Testis (tissue), 3 donors: ENCODE data around the gene FAM78B. TPM values are rescaled to one million over a fixed set of nuclear protein-coding genes. Genes with fewer than 3 reads are reported as not detected.

Experiments used
- DNase-seq: peaks from one replicate; pipeline ENCODE4 v3.0.0-alpha.2; 2019
- H3K27ac ChIP-seq, 2 donors: fragments of 200-600 bp; sonication (generic); one replicate each; pipeline ENCODE4 v1.5.1; 2019
- H3K27me3 ChIP-seq: fragments of 200-600 bp; sonication (generic); one replicate; pipeline ENCODE4 v1.5.1; 2019
- H3K36me3 ChIP-seq: fragments of 200-600 bp; sonication (generic); one replicate; pipeline ENCODE4 v1.5.1; 2017; ENCODE audit warnings: low read depth; ENCODE audit errors: missing control alignments
- H3K4me1 ChIP-seq: fragments of 200-600 bp; sonication (generic); one replicate; pipeline ENCODE4 v1.5.1; 2019
- H3K4me3 ChIP-seq, 2 donors: fragments of 200-600 bp; sonication (generic); one replicate each; pipeline ENCODE4 v1.5.1; 2017 to 2019
- H3K9me3 ChIP-seq: fragments of 200-600 bp; sonication (generic); one replicate; pipeline ENCODE4 v1.5.1; 2017
- CTCF ChIP-seq, 3 experiments: fragments of 450-650 bp in 2 of 3; fragments of 200-600 bp in 1 of 3; sonication (generic) in 1 of 3; IDR thresholded peaks; one replicate each; pipeline ENCODE4 v1.5.1; 2016 to 2019; ENCODE audit warnings: antibody characterized with exemption in 3 of 3, mild to moderate bottlenecking in 2 of 3, moderate library complexity in 1 of 3
- POLR2A ChIP-seq: fragments of 450-650 bp; IDR thresholded peaks from one replicate; pipeline ENCODE4 v1.6.1; 2017; ENCODE audit warnings: antibody characterized with exemption, mild to moderate bottlenecking, moderate library complexity
- WGBS, 2 donors: methylation state at CpG; one replicate each; pipeline ENCODE4 v1.1.5; 2018; 5-methylcytosine and 5-hydroxymethylcytosine counted together
- intact Hi-C: fragments of 100-400 bp; cut with DNase I; formaldehyde crosslinking; loops from one replicate; pipeline ENCODE4 v1.15.1; 2023; ENCODE audit warnings: low total_unique reads
- polyA plus RNA-seq: library from polyadenylated mRNA; stranded (reverse); fragments of 350-450 nt; fragmentation: Illumina TruSeq; extraction: RNeasy Lipid Tissue Mini Kit (QIAGEN cat#74804); gene quantifications from one replicate; pipeline ENCODE4 v1.2.3, GENCODE V29; 2014; ENCODE audit warnings: low read depth, low replicate concordance; ENCODE audit not compliant: insufficient read depth
- total RNA-seq, 2 donors: library from RNA; depleted of rRNA; stranded (reverse); fragments of >200 nt; gene quantifications; one replicate each; pipeline ENCODE4 v1.2.3, GENCODE V29; 2016

FAM78B gene
- total and polyA plus RNA-seq, 3 donors from 2014 or later, result 5.0 to 19.8 (median 13.9) TPM

GRCh38 chr1:166184897-166185296 is 18.1 kb upstream of the FAM78B start:
- Histone ChIP-seq H3K4me1 (no peaks in the 10 kb centered on the region), H3K4me3 (no peak overlapping the region), H3K27ac (no peak overlapping the region), H3K27me3 (no peaks in the 10 kb centered on the region), H3K9me3 (no peaks in the 10 kb centered on the region), H3K36me3 (no peaks in the 10 kb centered on the region)
- no peak for DNase-seq
- 75 to 78% methylated on average over 6 of the region's 6 CpGs for WGBS, 2 donors
- no peak for TF ChIP-seq CTCF (IDR thresholded peaks at IDR 0.05)
- TF ChIP-seq POLR2A, result no peak
- intact Hi-C loops, result no loop called here

DNA sequence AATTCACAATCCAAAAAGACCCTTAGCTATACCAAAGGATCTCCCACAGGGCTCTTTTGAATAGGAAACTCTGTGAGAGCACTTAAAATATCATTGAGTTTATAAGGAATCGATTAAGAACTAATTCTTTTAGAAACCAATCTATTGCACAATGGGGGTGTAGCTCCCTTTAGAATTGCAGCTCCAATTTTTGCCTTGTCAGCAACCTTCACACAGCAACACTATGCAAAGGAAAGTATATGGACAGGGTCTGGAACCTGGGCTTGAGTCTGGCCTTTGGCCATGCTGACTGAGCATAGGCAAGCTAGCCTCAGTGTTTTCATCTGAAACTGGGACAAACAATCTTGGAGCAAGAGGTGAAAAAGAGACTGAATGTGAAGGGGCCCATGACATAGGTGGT is 17.2 kb upstream of the FAM78B start:
- no peak for DNase-seq
- H3K27me3 ChIP-seq, result no peaks in the 10 kb centered on the region
- H3K4me3 ChIP-seq, result no peak overlapping the region
- H3K9me3 ChIP-seq, result no peaks in the 10 kb centered on the region
- intact Hi-C loops, result no loop called here
- TF ChIP-seq CTCF (IDR thresholded peaks at IDR 0.05) (no peak), POLR2A (no peak)
- no peak overlapping the region for H3K27ac ChIP-seq
- H3K4me1 ChIP-seq, result no peaks in the 10 kb centered on the region
- 78 to 86% methylated on average over 1 of the region's 1 CpG for WGBS, 2 donors
- H3K36me3 ChIP-seq, result no peaks in the 10 kb centered on the region

GRCh38 chr1:166182281-166182680 is 15.5 kb upstream of the FAM78B start:
- Histone ChIP-seq H3K4me3 (no peak overlapping the region), H3K36me3 (no peaks in the 10 kb centered on the region), H3K27ac (no peak overlapping the region), H3K27me3 (no peaks in the 10 kb centered on the region), H3K4me1 (no peaks in the 10 kb centered on the region), H3K9me3 (no peaks in the 10 kb centered on the region)
- intact Hi-C loops, result no loop called here
- 71 to 81% methylated on average over 2 of the region's 2 CpGs for WGBS, 2 donors
- no peak for DNase-seq
- TF ChIP-seq POLR2A (no peak), CTCF (IDR thresholded peaks at IDR 0.05) (no peak)

DNA sequence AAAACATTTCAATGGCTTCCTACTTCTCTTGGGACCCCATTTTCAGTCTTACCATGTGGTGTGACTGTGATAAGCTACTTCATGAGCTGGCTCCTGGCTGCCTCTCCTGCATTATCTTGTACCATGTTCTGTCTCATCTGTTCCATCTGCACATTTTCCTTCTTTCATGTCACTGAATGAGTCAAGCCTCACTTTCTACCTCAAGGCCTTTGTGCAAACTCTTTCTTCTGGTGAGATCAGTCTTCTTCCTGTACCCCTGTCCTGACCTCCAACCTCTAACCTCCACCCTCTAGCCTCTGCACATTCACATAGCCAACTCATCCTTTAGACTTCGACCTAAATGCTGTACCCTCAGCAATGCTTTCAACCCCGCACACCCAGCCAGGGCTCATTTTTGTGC is 9.6 kb upstream of the FAM78B start:
- WGBS, 2 donors, result 86 to 95% methylated on average over 2 of the region's 2 CpGs
- intact Hi-C loops, result no loop called here
- H3K36me3 ChIP-seq, result no peaks in the 10 kb centered on the region
- no peaks in the 10 kb centered on the region for H3K27me3 ChIP-seq
- no peak for TF ChIP-seq CTCF (IDR thresholded peaks at IDR 0.05)
- no peak for TF ChIP-seq POLR2A
- H3K4me3 ChIP-seq, result no peak overlapping the region
- H3K27ac ChIP-seq, result no peak overlapping the region
- no peak for DNase-seq
- H3K4me1 ChIP-seq, result peaks cover 10% of the 10 kb centered on the region
- no peaks in the 10 kb centered on the region for H3K9me3 ChIP-seq

- H3K4me1 ChIP-seq, result peaks cover 17% of the 10 kb centered on the region
- H3K9me3 ChIP-seq, result no peaks in the 10 kb centered on the region
- intact Hi-C loops, result no loop called here
- no peak overlapping the region for H3K27ac ChIP-seq
- no peaks in the 10 kb centered on the region for H3K27me3 ChIP-seq
- DNase-seq, result no peak
- H3K4me3 ChIP-seq, result no peak overlapping the region
- TF ChIP-seq CTCF (IDR thresholded peaks at IDR 0.05) (no peak), POLR2A (no peak)
- no peaks in the 10 kb centered on the region for H3K36me3 ChIP-seq
Measured at GRCh38 chr1:166175032-166175431, 8.2 kb upstream of the FAM78B start.
